HepG2 (cell line): Measurements from ENCODE around the gene CMIP. TPM values are rescaled to one million over a fixed set of nuclear protein-coding genes. Genes with fewer than 3 reads are reported as not detected.

Source experiments
- ATRX ChIP-seq: sonication (generic); formaldehyde crosslinking; IDR thresholded peaks from 2 replicates; pipeline ENCODE4 v1.4.0; 2020; ENCODE audit warnings: missing genetic modification reagents, borderline replicate concordance
- CHD2 ChIP-seq: IDR thresholded peaks from 2 replicates; pipeline ENCODE4 v1.6.1; 2011; ENCODE audit warnings: low read depth, low read length, improper control_type of control experiment
- CREM ChIP-seq, 2 experiments: sonication (generic) in 1 of 2; formaldehyde crosslinking in 1 of 2; IDR thresholded peaks; 2 replicates each; pipeline versions ENCODE4 v1.4.0 to v1.6.1; 2016 to 2020; ENCODE audit warnings: antibody characterized with exemption in 1 of 2, mild to moderate bottlenecking in 1 of 2, missing genetic modification reagents in 1 of 2
- HOXA3 ChIP-seq: sonication (generic); formaldehyde crosslinking; IDR thresholded peaks from 2 replicates; pipeline ENCODE4 v1.5.0; 2020; ENCODE audit warnings: missing genetic modification reagents
- KLF13 ChIP-seq: sonication (generic); formaldehyde crosslinking; IDR thresholded peaks from 2 replicates; pipeline ENCODE4 v1.4.0; 2020; ENCODE audit warnings: mild to moderate bottlenecking, missing genetic modification reagents
- MLX ChIP-seq: IDR thresholded peaks from 2 replicates; pipeline ENCODE4 v1.6.1; 2016
- MXD4 ChIP-seq: IDR thresholded peaks from 2 replicates; pipeline ENCODE4 v1.6.1; 2016; ENCODE audit warnings: mild to moderate bottlenecking, missing biosample characterization, missing genetic modification reagents
- NONO ChIP-seq, 2 experiments: fragments of 450-650 bp in 1 of 2; sonication (generic) in 1 of 2; formaldehyde crosslinking in 1 of 2; IDR thresholded peaks in 1 of 2; conservative IDR thresholded peaks in 1 of 2; 2 replicates each; pipeline versions ENCODE4 v1.6.1 to v1.8.0; 2017 to 2022; ENCODE audit warnings: mild to moderate bottlenecking in 1 of 2, missing genetic modification reagents in 1 of 2, moderate library complexity in 1 of 2
- NR2F1 ChIP-seq, 2 experiments: fragments of 450-650 bp in 1 of 2; formaldehyde crosslinking in 1 of 2; IDR thresholded peaks; 2 replicates each; pipeline versions ENCODE4 v1.5.0 to v1.6.1; 2016 to 2020; ENCODE audit warnings: mild to moderate bottlenecking in 1 of 2, missing compliant biosample characterization in 1 of 2, missing genetic modification reagents in 1 of 2, moderate library complexity in 1 of 2
- PAWR ChIP-seq: sonication (generic); formaldehyde crosslinking; IDR thresholded peaks from 2 replicates; pipeline ENCODE4 v1.4.0; 2020; ENCODE audit warnings: missing genetic modification reagents, mild to moderate bottlenecking, borderline replicate concordance
- RBAK ChIP-seq: sonication (generic); formaldehyde crosslinking; IDR thresholded peaks from 2 replicates; pipeline ENCODE4 v1.5.1; 2020; ENCODE audit warnings: mild to moderate bottlenecking, missing genetic modification reagents
- REPIN1 ChIP-seq: sonication (generic); formaldehyde crosslinking; IDR thresholded peaks from 2 replicates; pipeline ENCODE4 v1.8.0; 2022; ENCODE audit warnings: missing genetic modification reagents, low read depth, mild to moderate bottlenecking, borderline replicate concordance
- TBX2 ChIP-seq: sonication (generic); formaldehyde crosslinking; IDR thresholded peaks from 2 replicates; pipeline ENCODE4 v1.5.0; 2020; ENCODE audit warnings: missing genetic modification reagents, mild to moderate bottlenecking, borderline replicate concordance
- TEAD2 ChIP-seq: sonication (generic); formaldehyde crosslinking; IDR thresholded peaks from 2 replicates; pipeline ENCODE4 v1.9.0; 2021; ENCODE audit warnings: missing genetic modification reagents
- ZBTB42 ChIP-seq: sonication (generic); formaldehyde crosslinking; IDR thresholded peaks from 2 replicates; pipeline ENCODE4 v1.5.0; 2020; ENCODE audit warnings: mild to moderate bottlenecking, missing genetic modification reagents
- ZBTB8A ChIP-seq: sonication (generic); formaldehyde crosslinking; IDR thresholded peaks from 2 replicates; pipeline ENCODE4 v1.4.0; 2020; ENCODE audit warnings: mild to moderate bottlenecking, low read depth, missing genetic modification reagents, borderline replicate concordance
- ZFP37 ChIP-seq: sonication (generic); formaldehyde crosslinking; IDR thresholded peaks from 2 replicates; pipeline ENCODE4 v1.4.0; 2020; ENCODE audit warnings: missing genetic modification reagents, borderline replicate concordance
- ZNF160 ChIP-seq: sonication (generic); formaldehyde crosslinking; IDR thresholded peaks from 2 replicates; pipeline ENCODE4 v1.8.0; 2022; ENCODE audit warnings: mild to moderate bottlenecking, inconsistent platforms, missing genetic modification reagents
- ZNF282 ChIP-seq: fragments of 450-650 bp; IDR thresholded peaks from 2 replicates; pipeline ENCODE4 v1.6.1; 2018; ENCODE audit not compliant: partially characterized antibody
- ZNF383 ChIP-seq: sonication (generic); formaldehyde crosslinking; IDR thresholded peaks from 2 replicates; pipeline ENCODE4 v1.4.0; 2020; ENCODE audit warnings: missing genetic modification reagents, mild to moderate bottlenecking, borderline replicate concordance
- ZNF451 ChIP-seq: sonication (generic); formaldehyde crosslinking; IDR thresholded peaks from 2 replicates; pipeline ENCODE4 v1.5.0; 2020; ENCODE audit warnings: mild to moderate bottlenecking, missing genetic modification reagents
- ZNF556 ChIP-seq: sonication (generic); formaldehyde crosslinking; IDR thresholded peaks from 2 replicates; pipeline ENCODE4 v1.4.0; 2020; ENCODE audit warnings: mild to moderate bottlenecking, missing genetic modification reagents, borderline replicate concordance
- ZNF577 ChIP-seq: sonication (generic); formaldehyde crosslinking; IDR thresholded peaks from 2 replicates; pipeline ENCODE4 v1.4.0; 2020; ENCODE audit warnings: mild to moderate bottlenecking, low read depth, missing genetic modification reagents, borderline replicate concordance
- ZNF777 ChIP-seq: sonication (generic); formaldehyde crosslinking; IDR thresholded peaks from 2 replicates; pipeline ENCODE4 v1.4.0; 2020; ENCODE audit warnings: missing genetic modification reagents
- polyA plus RNA-seq, 8 experiments: library from polyadenylated mRNA; depleted of rRNA in 3 of 8; stranded (reverse) in 7 of 8; unstranded in 1 of 8; fragments of >200 nt; fragmentation: Illumina TruSeq in 4 of 8; extraction: Trizol in 4 of 8; gene quantifications; 2 replicates each; pipeline versions ENCODE4 v1.2.1 to v1.2.3, GENCODE V29; 2011 to 2016; ENCODE audit warnings: low read depth in 4 of 8, missing spikeins in 1 of 8, mixed read lengths in 1 of 8; ENCODE audit not compliant: insufficient read depth in 1 of 8
- total RNA-seq, 5 experiments: library from RNA; depleted of rRNA; stranded (reverse); fragments of >200 nt; fragmentation: Illumina TruSeq; extraction: Trizol; gene quantifications; 2 replicates each; pipeline ENCODE4 v1.2.3, GENCODE V29; 2016; ENCODE audit warnings: low read depth in 1 of 5
- TF ChIP-seq, protein P1 (sequence below): sonication (generic); formaldehyde crosslinking; IDR thresholded peaks from 2 replicates; pipeline ENCODE4 v1.4.0; 2020; ENCODE audit warnings: missing genetic modification reagents, borderline replicate concordance

The CMIP gene
- total and polyA plus RNA-seq, 2 of the 13 experiments (the other 11 are each of a cell fraction or from before 2014, with no cell fraction given): 10.9 to 18.1 TPM

GRCh38 chr16:81448154-81449131 lies 3.8 kb downstream of the CMIP start (continued):
- TF ChIP-seq MLX (CRISPR knock-in tag) (peak; percentile 93), ZNF577 (CRISPR knock-in tag) (no peak), ZFP37 (peak; percentile 94), TBX2 (peak; percentile 95), ZBTB8A (CRISPR knock-in tag) (no peak), NR2F1 (CRISPR knock-in tag; IDR thresholded peaks at IDR 0.05) (peak; percentile 39 to 77; a peak in 3 of 4 replicates), CHD2 (no peak), ZBTB42 (CRISPR knock-in tag) (0 out of 2 replicates have a peak, but pooled peaks have one; percentile 82), ZNF556 (CRISPR knock-in tag) (peak; percentile 95), KLF13 (CRISPR knock-in tag) (no peak), TEAD2 (CRISPR knock-in tag) (no peak), ZNF282 (no peak), NONO (IDR thresholded peaks at IDR 0.05) (no peak), NONO (CRISPR knock-in tag; conservative IDR thresholded peaks at IDR 0.05) (peak; percentile 99), HOXA3 (peak; percentile 95), MXD4 (CRISPR knock-in tag) (peak; percentile 98), ATRX (CRISPR knock-in tag) (no peak), ZNF383 (CRISPR knock-in tag) (no peak), REPIN1 (CRISPR knock-in tag) (peak; percentile 97), ZNF777 (peak; percentile 59), RBAK (no peak), ZNF451 (CRISPR knock-in tag) (peak; percentile 93; the same call in 1 of the 2 replicates), ZNF160 (CRISPR knock-in tag) (peak; percentile 75), PAWR (CRISPR knock-in tag) (no peak), CREM (IDR thresholded peaks at IDR 0.05) (peak; percentile 85; the same call in 1 of the 2 replicates), CREM (CRISPR knock-in tag; IDR thresholded peaks at IDR 0.05) (no peak)
- TF ChIP-seq, protein P1, sequence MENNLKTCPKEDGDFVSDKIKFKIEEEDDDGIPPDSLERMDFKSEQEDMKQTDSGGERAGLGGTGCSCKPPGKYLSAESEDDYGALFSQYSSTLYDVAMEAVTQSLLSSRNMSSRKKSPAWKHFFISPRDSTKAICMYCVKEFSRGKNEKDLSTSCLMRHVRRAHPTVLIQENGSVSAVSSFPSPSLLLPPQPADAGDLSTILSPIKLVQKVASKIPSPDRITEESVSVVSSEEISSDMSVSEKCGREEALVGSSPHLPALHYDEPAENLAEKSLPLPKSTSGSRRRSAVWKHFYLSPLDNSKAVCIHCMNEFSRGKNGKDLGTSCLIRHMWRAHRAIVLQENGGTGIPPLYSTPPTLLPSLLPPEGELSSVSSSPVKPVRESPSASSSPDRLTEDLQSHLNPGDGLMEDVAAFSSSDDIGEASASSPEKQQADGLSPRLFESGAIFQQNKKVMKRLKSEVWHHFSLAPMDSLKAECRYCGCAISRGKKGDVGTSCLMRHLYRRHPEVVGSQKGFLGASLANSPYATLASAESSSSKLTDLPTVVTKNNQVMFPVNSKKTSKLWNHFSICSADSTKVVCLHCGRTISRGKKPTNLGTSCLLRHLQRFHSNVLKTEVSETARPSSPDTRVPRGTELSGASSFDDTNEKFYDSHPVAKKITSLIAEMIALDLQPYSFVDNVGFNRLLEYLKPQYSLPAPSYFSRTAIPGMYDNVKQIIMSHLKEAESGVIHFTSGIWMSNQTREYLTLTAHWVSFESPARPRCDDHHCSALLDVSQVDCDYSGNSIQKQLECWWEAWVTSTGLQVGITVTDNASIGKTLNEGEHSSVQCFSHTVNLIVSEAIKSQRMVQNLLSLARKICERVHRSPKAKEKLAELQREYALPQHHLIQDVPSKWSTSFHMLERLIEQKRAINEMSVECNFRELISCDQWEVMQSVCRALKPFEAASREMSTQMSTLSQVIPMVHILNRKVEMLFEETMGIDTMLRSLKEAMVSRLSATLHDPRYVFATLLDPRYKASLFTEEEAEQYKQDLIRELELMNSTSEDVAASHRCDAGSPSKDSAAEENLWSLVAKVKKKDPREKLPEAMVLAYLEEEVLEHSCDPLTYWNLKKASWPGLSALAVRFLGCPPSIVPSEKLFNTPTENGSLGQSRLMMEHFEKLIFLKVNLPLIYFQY (CRISPR knock-in tag): peak; percentile 94; the same call in 1 of the 2 replicates
